BJ (cell line): ENCODE measurements around the gene ADARB1. TPM values are rescaled to one million over a fixed set of nuclear protein-coding genes. Genes with fewer than 3 reads are reported as not detected.

ENCODE experiments used
- CTCF ChIA-PET: fragments of 350-600 bp; formaldehyde crosslinking; extraction: SDS; loops from one replicate; lab custom pipeline; 2021; ENCODE audit warnings: antibody characterized with exemption, inconsistent platforms; lab: Yijun Ruan, JAX
- POLR2A ChIA-PET: fragments of 300-600 bp; sonication (Branson Sonifier 250); formaldehyde crosslinking; extraction: SDS; loops from one replicate; lab custom pipeline; 2021; ENCODE audit warnings: antibody characterized with exemption; lab: Charles Lee
- DNase-seq: peaks from one replicate; pipeline ENCODE4 v3.0.0-alpha.2; 2011; ENCODE audit warnings: low read depth
- H3K27me3 ChIP-seq: 2 replicates; pipeline ENCODE4 v1.6.0; 2011; ENCODE audit warnings: low read length; ENCODE audit not compliant: control insufficient read depth, insufficient read depth
- H3K36me3 ChIP-seq: 2 replicates; pipeline ENCODE4 v1.5.1; 2011; ENCODE audit warnings: low read length; ENCODE audit not compliant: control insufficient read depth, insufficient read depth
- H3K4me3 ChIP-seq: 2 replicates; pipeline ENCODE4 v1.5.1; 2011; ENCODE audit warnings: low read depth, mild to moderate bottlenecking, control low read depth, low read length
- CTCF ChIP-seq: IDR thresholded peaks from 2 replicates; pipeline ENCODE4 v1.5.1; 2011; ENCODE audit warnings: low read depth, mild to moderate bottlenecking, control low read depth, inconsistent platforms, low read length, moderate library complexity; ENCODE audit not compliant: insufficient read depth
- polyA plus RNA-seq: library from polyadenylated mRNA; depleted of rRNA; stranded (reverse); fragments of >200 nt; gene quantifications from 2 replicates; pipeline ENCODE4 v1.2.3, GENCODE V29; 2011

The ADARB1 gene
- polyA plus RNA-seq, 1 experiment, result 10.9 TPM

GRCh38 chr21:45108808-45109781 is 34.7 kb downstream of the ADARB1 start:
- no peak for DNase-seq
- H3K36me3 ChIP-seq, result no peaks in the 10 kb centered on the region
- CTCF ChIA-PET, result interaction anchor here (3.2 kb wide), 1 partner anchor 11 kb away, joined by 15 read pairs; no protein-coding TSS in a partner anchor
- H3K27me3 ChIP-seq, result no peaks in the 10 kb centered on the region
- no peak for TF ChIP-seq CTCF
- POLR2A ChIA-PET, result no interaction called here
- H3K4me3 ChIP-seq, result no peak overlapping the region

- CTCF ChIA-PET, result interaction anchor here (1.3 kb wide), 1 partner anchor 28 kb away, joined by 3 read pairs; no protein-coding TSS in a partner anchor
- no peaks in the 10 kb centered on the region for H3K27me3 ChIP-seq
These were observed 35.6 kb downstream of the ADARB1 start for GRCh38 chr21:45109831-45110492.

GRCh38 chr21:45110873-45111624 is 36.7 kb downstream of the ADARB1 start:
- TF ChIP-seq CTCF, result no peak
- CTCF ChIA-PET, result interaction anchor here (0.5 to 1.3 kb wide), 2 partner anchors 27 to 56 kb away, joined by 3 read pairs; no protein-coding TSS in a partner anchor
- POLR2A ChIA-PET, result no interaction called here

More at GRCh38 chr21:45109831-45110492, 35.6 kb downstream of the ADARB1 start:
- POLR2A ChIA-PET, result no interaction called here
- DNase-seq, result no peak
- no peak for TF ChIP-seq CTCF
- H3K4me3 ChIP-seq, result no peak overlapping the region
- no peaks in the 10 kb centered on the region for H3K36me3 ChIP-seq

GRCh38 chr21:45111703-45112102 is 37.3 kb downstream of the ADARB1 start:
- H3K27me3 ChIP-seq, result no peaks in the 10 kb centered on the region
- DNase-seq, result no peak
- H3K4me3 ChIP-seq, result no peak overlapping the region
- TF ChIP-seq CTCF, result no peak
- H3K36me3 ChIP-seq, result no peaks in the 10 kb centered on the region
- CTCF ChIA-PET, result interaction anchor here (1.3 kb wide), 1 partner anchor 27 kb away, joined by 3 read pairs; no protein-coding TSS in a partner anchor
- POLR2A ChIA-PET, result no interaction called here

More at GRCh38 chr21:45110873-45111624, 36.7 kb downstream of the ADARB1 start:
- no peaks in the 10 kb centered on the region for H3K36me3 ChIP-seq
- H3K4me3 ChIP-seq, result no peak overlapping the region
- no peaks in the 10 kb centered on the region for H3K27me3 ChIP-seq
- DNase-seq, result no peak
